ENCODE measurements around the gene MALRD1.

DNA sequence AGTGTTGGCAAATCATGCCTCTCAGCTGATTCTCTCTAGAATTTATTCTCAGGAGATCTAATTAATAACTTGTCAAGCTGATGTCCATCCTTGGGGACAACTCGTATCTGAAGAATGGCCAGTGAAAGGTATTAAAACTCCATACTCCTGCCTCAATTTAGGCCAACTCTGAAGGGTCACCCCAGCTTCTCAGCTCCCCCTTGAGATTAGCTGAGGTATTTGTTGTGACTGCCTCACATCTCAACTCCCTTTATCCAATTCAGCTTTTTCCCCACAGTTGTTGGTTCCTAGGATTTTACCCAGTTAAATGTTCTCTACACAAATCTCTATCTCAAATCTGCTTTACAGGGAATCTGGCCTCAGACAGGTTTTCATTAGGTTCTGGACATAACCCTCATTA lies 182.4 kb downstream of the MALRD1 start:
- TF ChIP-seq TAF1 (IDR thresholded peaks at IDR 0.05; ENCODE audit: borderline replicate concordance, insufficient read depth, low read length) (no peak), REST (IDR thresholded peaks at IDR 0.05; ENCODE audit: insufficient read depth in 1 of 2, low read depth in 2 of 2, low read length in 2 of 2) (no peak)

Data from PFSK-1 (cell line).